GM23248 (cell line): ENCODE results near the gene CD93.

ENCODE experiments used
- EZH2 ChIP-seq: fragments of 200-600 bp; sonication (generic); IDR thresholded peaks from 2 replicates; pipeline ENCODE4 v1.6.1; 2018; ENCODE audit warnings: antibody characterized with exemption, mild to moderate bottlenecking; ENCODE audit not compliant: insufficient read depth, poor library complexity, severe bottlenecking
- EZH2phosphoT487 ChIP-seq: fragments of 200-600 bp; sonication (generic); IDR thresholded peaks from 2 replicates; pipeline ENCODE4 v1.6.1; 2018; ENCODE audit warnings: antibody characterized with exemption, moderate library complexity, mild to moderate bottlenecking, low read depth; ENCODE audit not compliant: insufficient read depth

- TF ChIP-seq EZH2 (no peak), EZH2phosphoT487 (no peak)
Measured at GRCh38 chr20:23117738-23118137, 31.6 kb upstream of the CD93 start.
